ENCODE results near the gene S100A2. TPM values are rescaled to one million over a fixed set of nuclear protein-coding genes. Genes with fewer than 3 reads are reported as not detected.

The S100A2 gene
- total and polyA plus RNA-seq, 2 of the 8 experiments (the other 6 are each of a cell fraction or from before 2014, with no cell fraction given): 0.86 TPM; not detected in 1

DNA sequence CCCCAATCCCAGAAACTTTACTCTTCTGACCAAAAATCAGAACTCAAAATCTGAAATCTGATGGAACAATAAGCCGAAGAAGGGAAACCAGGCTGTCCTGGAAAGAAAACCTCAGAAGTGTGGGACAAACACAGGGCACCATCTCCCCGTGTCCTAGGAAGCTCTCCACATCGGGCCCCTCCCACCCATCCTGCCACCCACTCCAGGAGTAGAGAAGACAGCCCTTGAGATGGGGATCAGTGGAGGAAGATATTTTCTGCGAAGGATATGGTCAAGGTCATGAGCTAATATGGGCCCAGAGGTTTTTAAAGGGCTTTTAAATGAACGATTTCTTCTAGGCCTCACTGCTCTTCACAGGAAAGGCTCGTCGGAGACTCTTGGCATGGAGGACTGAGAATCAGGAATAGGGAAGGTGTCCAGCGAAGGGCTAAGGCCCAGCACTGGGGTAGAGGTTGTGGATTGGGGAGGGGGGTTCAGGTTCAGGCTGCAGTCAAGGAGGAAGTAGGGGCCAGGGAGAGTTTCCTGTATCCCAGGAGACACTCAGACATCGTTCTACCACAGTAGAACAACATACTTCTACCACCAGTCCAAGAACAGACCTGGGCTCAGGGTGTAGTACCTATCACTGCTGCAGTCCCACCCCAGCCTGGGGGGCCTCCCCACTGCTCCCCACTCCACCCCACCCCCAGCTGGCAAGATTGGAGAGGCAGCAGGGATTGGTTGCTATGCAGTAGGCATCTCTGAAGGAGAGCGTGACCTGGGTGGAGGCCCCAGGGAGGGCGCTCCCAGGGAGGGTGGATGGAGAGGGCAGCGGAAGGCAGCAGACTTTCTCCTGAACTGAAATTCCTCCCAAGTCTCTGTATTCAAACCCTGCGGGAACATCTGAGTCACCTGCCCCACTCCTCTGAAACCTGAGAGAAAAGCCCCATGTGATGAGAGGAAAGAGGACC is 23.7 kb downstream of the S100A2 start:
- peaks cover 6% of the 10 kb centered on the region for H3K23me2 ChIP-seq (ENCODE audit: low read depth, low read length)
- H2BK15ac ChIP-seq (ENCODE audit: low read length): no peak overlapping the region
- H3K27ac ChIP-seq (ENCODE audit: low read depth, low read length): no peak overlapping the region
- no peak overlapping the region for H2AFZ ChIP-seq (ENCODE audit: low read length)
- H3K79me1 ChIP-seq (ENCODE audit: low read depth, low read length): no peaks in the 10 kb centered on the region
- H2BK20ac ChIP-seq (ENCODE audit: low read length): no peak overlapping the region
- no peaks in the 10 kb centered on the region for H3K79me2 ChIP-seq (ENCODE audit: control insufficient read depth in 1 of 2, insufficient read depth in 2 of 2, low read length in 2 of 2)
- no peak overlapping the region for H3K14ac ChIP-seq (ENCODE audit: insufficient read length)
- H3K27me3 ChIP-seq (replicated peaks in 1 of 4; ENCODE audit: control insufficient read depth in 3 of 4, extremely low read depth in 1 of 4, insufficient read depth in 3 of 4, low read length in 3 of 4): peaks cover 0 to 1% (median 0%) of the 10 kb centered on the region in 4 experiments; a peak in 1 of 7 replicates
- no peak overlapping the region for H4K8ac ChIP-seq (ENCODE audit: extremely low read depth, insufficient read depth, low read length)
- H3K4me1 ChIP-seq (replicated peaks in 1 of 4; ENCODE audit: control insufficient read depth in 3 of 4, insufficient read depth in 4 of 4, low read length in 3 of 4): peaks cover 11 to 21% (median 17%) of the 10 kb centered on the region in 4 experiments
- H2BK120ac ChIP-seq (replicated peaks; ENCODE audit: low read depth, low read length): no peak overlapping the region
- no peak overlapping the region for H2BK5ac ChIP-seq (ENCODE audit: low read depth, low read length)
- H3K23ac ChIP-seq (ENCODE audit: insufficient read length): no peak overlapping the region
- H4K20me1 ChIP-seq (replicated peaks in 1 of 2; ENCODE audit: control insufficient read depth in 1 of 2, insufficient read depth in 2 of 2, low read length in 2 of 2): no peaks in the 10 kb centered on the region
- no peak overlapping the region for H3K18ac ChIP-seq (ENCODE audit: extremely low read depth, low read length)
- no peak overlapping the region for H2BK12ac ChIP-seq (ENCODE audit: low read depth, low read length)
- no peak overlapping the region for H3K9ac ChIP-seq (replicated peaks in 1 of 4; ENCODE audit: extremely low read depth in 1 of 4, low read depth in 3 of 4, low read length in 3 of 4)
- H4K5ac ChIP-seq (ENCODE audit: insufficient read length, low read depth, low read length): no peak overlapping the region
- CTCF ChIA-PET (ENCODE audit: partially characterized antibody): interaction anchor here (0.7 to 12.9 kb wide), 7 partner anchors 6 to 31 kb away, joined by 3 to 165 read pairs (median 5); partner anchors contain the start of genes S100A5 and S100A6
- no peak overlapping the region for H4K91ac ChIP-seq (replicated peaks; ENCODE audit: insufficient read length, low read length)
- FAIRE-seq (no peak), DNase-seq (ENCODE audit: low read depth in 1 of 2, low spot score in 2 of 2) (no peak)
- no peaks in the 10 kb centered on the region for H3K36me3 ChIP-seq (ENCODE audit: control insufficient read depth in 2 of 4, insufficient read depth in 4 of 4, low read length in 3 of 4)
- H3K4ac ChIP-seq (replicated peaks; ENCODE audit: insufficient read length, low read depth, low read length): no peak overlapping the region
- H3K4me3 ChIP-seq (ENCODE audit: extremely low read depth in 1 of 4, insufficient read depth in 2 of 4, low read depth in 3 of 4, low read length in 4 of 4): no peak overlapping the region
- H2AK5ac ChIP-seq (ENCODE audit: low read depth, low read length): no peak overlapping the region
- POLR2A ChIA-PET (ENCODE audit: partially characterized antibody): interaction anchor here (1.4 kb wide), 1 partner anchor 8 kb away, joined by 3 read pairs; no protein-coding TSS in a partner anchor
- no peak overlapping the region for H3K4me2 ChIP-seq (ENCODE audit: insufficient read depth in 1 of 2, low read depth in 2 of 2, low read length in 2 of 2)
- H3K9me3 ChIP-seq (ENCODE audit: insufficient read depth in 2 of 2, low read depth in 1 of 2, low read length in 1 of 2): no peaks in the 10 kb centered on the region
- no peak overlapping the region for H3K56ac ChIP-seq (replicated peaks; ENCODE audit: insufficient read length, low read depth, low read length)
- WGBS, 2 experiments (ENCODE audit: extremely low coverage in 1 of 2, insufficient coverage in 1 of 2, insufficient read length in 1 of 2, insufficient replicate concordance in 2 of 2, low coverage in 1 of 2, low lambda C conversion rate in 2 of 2, missing lambda C conversion rate in 1 of 2): 85% methylated on average over 13 of the region's 13 CpGs; no CpG with 5 or more reads in 1 of the 2 experiments
- no peak for TF ChIP-seq ASH2L (IDR thresholded peaks at IDR 0.05; ENCODE audit: low read length)
- no peak for TF ChIP-seq HDAC2 (IDR thresholded peaks at IDR 0.05; ENCODE audit: borderline replicate concordance in 1 of 2, low read depth in 2 of 2, low read length in 2 of 2)
- no peak for TF ChIP-seq SIRT6 (IDR thresholded peaks at IDR 0.05; ENCODE audit: low read length)
- no peak for TF ChIP-seq KDM4A (IDR thresholded peaks at IDR 0.05; ENCODE audit: low read depth, low read length, severe bottlenecking)
- TF ChIP-seq ZNF274 (IDR thresholded peaks at IDR 0.05; ENCODE audit: borderline replicate concordance, extremely low read depth, low read length): no peak
- no peak for TF ChIP-seq POLR2AphosphoS5 (IDR thresholded peaks at IDR 0.05; ENCODE audit: low read depth, low read length)
- TF ChIP-seq SUZ12 (IDR thresholded peaks at IDR 0.05; ENCODE audit: low read length): no peak
- no peak for TF ChIP-seq SP1 (IDR thresholded peaks at IDR 0.05; ENCODE audit: low read depth, low read length)
- TF ChIP-seq SAP30 (IDR thresholded peaks at IDR 0.05; ENCODE audit: insufficient read depth, insufficient replicate concordance, low read length): no peak
- TF ChIP-seq RBBP5 (IDR thresholded peaks at IDR 0.05; ENCODE audit: borderline replicate concordance, low read depth, low read length): no peak
- no peak for TF ChIP-seq GTF2F1 (IDR thresholded peaks at IDR 0.05; ENCODE audit: borderline replicate concordance, low read depth, low read length)
